ENCODE data around the gene CTSZ.
"Not testable (repeated sequence)": the region's sequence is repeated elsewhere in the genome, so short reads cannot be mapped to it uniquely, and the experiment has no call there.

The CTSZ gene

DNA sequence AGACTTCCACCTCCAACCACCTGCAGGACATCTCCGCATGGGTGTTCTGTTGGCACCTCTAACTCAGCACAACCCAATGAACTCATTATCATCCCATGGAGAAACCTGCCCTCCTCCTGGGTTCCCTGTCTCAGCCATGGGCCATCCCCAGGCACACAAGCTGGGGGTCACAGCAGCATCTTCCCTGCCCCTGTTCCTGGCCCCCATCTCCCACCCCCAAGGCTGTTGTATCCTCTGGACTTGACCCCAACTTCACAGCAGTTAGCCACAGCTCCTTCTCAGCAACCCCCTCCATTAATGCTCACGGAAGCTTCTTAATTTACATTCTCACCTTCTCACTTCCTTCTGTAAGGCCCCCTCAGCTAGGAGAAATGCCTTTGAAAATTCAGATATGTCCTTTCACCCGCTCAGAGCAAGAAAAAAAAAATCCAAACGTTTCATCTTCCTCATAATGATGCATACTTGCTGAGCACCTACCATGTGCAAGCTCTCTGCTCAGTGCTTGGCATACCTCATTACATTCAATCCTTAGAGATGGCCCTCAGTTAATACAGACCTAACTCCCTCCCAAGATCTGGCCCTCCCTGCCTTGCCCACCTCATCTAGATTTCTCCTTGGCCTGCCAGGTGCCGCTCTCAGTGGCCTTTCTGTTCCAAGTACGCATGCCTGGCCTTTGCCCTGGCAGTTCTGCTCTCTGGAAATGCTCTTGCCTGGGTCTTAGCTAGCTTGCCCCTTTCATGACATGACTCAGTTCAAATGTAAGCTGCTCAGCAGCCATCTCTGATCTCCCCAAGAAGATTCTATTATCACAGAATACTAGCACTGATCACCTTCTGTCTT lies 28.5 kb downstream of the CTSZ start:
- no peak for DNase-seq (ENCODE audit: low spot score)

DNA sequence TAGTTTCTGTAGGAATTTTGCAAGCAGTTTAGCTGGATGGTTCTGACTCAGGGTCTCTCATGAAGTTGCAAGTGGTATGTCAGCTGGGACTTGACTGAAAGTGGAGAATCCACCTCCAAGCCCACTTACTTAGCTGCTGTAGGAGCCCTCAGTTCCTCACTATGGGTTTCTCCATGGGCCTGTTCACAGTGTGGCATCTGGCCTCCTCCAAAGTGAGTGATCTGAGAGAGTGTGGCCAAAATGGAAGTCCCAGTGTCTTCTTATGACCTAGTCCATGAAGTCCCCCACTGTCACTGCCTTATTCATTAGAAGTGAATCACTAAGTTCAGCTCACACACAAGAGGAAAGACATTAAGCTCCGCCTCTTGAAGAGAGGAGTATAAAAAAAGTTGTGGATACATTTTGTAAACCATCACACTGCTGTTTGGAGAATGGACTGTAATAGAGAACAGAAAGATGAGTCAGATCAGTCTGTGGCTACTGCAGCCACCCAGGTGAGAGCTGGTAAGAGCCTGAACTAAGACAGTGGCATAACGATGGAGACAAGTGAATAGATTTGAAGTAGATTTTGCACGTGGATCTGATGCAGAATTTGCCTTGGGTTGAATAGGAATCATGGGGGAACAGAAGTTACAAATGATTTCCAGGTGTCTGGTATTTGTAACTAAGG lies 30.9 kb downstream of the CTSZ start:
- DNase-seq (ENCODE audit: low spot score) = peak; percentile 13

DNA sequence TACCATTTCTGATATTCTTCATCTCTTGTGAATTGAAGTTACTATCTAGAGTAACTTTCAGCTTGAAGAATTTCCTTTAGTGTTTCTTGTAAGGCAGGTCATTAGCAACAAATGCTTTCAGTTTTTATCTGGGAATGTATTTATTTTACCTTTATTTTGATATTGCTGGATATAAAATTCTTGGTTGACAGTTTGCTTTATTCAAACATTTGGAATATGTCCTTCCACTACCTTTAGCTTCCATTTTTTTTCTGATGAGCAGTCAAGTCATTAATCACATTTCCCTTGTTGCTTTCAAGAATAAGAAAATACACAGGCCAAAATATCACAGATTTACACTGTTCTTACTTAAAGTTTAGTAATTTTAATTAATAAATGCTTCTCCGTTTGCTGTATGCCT lies 31.7 kb downstream of the CTSZ start:
- DNase-seq (ENCODE audit: low spot score) = no peak

DNA sequence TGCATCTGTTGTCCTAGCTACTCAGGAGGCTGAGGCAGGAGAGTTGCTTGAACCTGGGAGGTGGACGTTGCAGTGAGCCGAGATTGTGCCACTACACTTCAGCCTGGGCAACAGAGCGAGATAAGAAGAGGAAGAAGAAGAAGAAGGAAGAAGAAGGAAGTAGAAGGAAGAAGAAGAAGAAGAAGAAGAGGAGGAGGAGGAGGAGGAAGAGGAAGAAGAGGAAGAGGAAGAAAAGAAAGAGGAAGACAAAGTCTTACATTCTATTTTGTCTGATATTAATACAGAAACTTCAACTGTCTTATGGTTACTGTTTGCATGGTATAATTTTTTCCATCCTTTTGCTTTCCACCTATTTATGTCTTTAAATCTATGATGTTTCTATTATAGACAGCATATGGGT lies 33.2 kb downstream of the CTSZ start:
- no peak for DNase-seq (ENCODE audit: low spot score)

DNA sequence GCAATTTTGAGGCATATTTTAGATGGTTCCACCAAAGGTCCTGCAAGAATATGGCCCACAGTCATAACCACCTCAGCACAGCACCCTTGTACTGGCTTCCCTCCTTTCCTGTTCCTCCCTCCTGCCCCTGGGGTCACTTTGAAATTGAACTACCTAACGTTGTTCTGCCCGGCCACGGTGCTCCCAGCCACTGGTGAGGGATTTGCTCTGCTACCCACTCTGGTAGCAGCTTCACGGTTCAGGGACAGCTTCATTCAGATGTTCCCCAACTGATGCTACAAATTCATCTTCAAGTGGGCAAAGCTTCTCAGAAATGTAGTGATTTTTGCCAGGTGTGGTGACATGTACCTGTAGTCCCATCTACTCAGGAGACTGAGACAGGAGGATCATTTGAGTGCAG lies 33.9 kb downstream of the CTSZ start:
- DNase-seq (ENCODE audit: low spot score) = peak; percentile 23

DNA sequence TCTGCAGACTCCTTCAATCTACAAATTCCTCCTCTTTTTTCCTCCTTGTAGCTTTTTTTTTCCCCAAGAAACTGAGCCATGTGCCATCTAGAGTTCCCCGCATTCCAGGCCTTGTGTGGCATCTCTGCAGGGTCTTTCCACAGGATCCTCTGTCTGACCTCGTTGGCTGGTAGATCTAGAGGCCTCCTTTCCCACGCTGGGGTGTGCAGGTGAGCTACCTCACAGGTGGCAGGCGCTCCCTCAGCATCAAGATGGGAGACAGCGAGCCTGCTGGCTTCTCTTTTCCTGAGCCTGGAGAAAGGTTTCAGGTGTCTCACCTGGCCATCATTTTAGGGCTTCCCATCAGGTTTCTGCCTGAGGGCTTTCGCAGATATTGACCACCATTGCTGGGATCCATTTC lies 35.6 kb downstream of the CTSZ start:
- DNase-seq (ENCODE audit: low spot score) = peak; percentile 17

DNA sequence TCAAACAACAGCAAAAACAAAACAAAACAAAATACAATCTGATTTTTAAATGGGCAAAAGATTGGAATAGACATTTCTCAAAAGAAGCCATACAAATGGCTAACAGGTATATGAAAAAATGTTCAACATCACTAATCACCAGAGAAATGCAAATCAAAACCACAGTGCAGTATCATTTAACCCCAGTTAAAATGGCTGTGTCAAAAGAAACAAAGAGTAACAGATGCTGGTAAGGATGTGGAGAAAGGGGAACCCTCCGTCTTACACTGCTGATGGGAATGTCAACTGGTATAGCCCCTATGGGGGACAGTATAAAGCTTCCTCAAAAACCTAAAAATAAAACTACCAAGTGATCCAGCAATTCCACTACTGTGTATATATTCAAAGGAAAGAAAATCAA lies 36.9 kb downstream of the CTSZ start:
- DNase-seq (ENCODE audit: low spot score) = no peak

DNA sequence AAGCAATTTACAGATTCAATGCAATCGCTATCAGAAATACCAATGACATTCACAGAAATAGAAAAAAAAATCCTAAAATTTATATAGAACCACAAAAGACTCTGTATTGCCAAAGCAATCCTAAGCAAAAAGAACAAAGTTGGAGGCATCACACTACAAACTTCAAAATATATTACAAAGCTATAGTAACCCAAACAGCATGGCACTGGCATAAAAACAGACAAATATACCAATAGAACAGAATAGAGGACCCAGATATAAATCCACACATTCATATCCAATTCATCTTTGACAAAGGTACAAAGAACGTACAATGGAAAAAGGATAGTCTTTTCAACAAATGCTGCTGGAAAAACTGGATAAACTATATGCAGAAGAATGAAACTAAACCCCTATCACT lies 37.6 kb downstream of the CTSZ start:
- no peak for DNase-seq (ENCODE audit: low spot score)

DNA sequence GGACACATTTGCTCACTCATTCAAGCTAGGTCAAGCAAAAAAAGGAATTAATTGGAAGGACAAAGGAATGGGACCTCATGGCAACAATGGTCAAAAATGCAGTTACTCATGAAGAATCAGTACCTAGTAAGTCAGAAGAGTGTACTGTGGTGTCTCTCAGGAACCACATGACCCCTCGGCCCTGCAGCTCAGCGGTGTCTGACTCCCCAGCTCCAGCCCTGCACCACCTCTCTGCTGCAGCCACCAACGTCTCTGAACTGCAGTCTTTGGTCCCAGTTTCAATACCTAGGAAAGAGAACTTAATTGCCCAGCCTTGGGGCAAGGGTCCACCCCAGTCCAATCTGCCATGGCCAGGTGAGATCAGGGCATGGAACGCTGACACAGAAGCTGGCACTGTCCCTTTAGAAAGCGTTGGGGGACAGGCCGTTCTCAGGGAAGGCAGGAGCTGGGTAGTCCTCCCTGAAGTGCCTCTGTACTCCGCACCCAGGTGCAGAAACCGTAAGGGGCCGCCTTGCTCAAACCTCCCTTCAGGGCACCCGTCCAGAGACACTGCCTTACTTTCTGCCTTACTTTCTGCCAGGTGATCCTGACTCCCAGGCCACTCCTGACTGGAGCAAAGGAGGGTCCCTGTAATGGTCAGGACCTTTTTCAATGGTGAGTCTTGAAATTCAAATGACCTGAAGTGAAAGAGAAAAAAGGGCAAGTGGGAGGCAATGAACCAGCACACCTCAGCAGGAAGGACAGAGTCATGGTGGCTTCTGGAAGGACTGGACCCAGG lies 39.2 kb downstream of the CTSZ start:
- DNase-seq (ENCODE audit: low spot score) = peak; percentile 37

DNA sequence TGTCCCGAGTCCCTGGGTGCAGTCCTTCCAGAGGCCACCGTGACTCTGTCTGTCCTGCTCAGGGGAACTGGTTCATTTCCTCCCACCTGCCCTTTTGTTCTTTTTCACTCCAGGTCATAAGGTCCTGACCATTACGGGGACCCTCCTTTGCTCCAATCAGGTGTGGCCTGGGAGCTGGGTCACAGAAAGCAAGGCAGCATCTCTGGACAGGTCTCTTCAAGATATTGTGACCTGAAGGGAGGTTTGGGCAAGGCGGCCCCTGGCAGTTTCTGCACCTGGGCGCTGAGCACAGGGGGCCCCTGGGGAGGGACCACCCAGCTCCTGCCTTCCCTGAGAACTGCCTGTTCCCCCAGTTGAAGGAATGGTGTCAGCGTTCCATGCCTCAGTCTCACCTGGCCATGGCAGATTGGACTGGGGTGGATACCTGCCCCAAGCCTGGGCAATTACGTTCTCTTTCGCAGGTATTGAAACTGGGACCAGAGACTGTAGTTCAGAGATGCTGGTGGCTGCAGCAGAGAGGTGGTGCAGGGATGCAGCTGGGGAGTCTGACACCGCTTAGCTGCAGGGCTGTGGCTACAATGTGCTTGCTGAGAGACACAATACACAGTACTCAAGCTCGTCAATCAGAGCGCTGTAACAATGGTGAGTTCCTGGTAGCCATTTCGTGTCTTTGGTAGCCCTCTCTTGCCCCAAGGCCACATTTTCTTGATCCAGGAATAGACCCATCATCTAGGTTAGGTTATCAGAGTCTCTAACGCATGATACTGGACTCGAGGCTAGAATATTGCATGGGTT lies 41.6 kb downstream of the CTSZ start:
- peak; percentile 39 for DNase-seq (ENCODE audit: low spot score)

DNA sequence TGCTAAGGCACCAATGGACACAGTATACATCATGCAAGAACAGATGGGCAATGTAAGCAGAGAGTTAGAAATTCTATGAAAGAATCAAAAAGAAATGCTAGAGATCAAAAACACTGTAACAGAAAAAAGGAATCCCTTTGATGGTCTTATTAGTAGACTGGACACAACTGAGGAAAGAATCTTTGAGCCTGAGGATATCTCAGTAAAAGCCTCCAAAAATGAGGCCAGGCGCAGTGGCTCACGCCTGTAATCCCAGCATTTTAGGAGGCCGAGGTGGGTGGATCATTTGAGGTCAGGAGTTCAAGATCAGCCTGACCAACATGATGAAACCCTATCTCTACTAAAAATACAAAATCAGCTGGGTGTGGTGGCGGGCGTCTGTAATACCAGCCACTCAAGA lies 43.1 kb downstream of the CTSZ start:
- DNase-seq (ENCODE audit: low spot score) = not testable (repeated sequence)

DNA sequence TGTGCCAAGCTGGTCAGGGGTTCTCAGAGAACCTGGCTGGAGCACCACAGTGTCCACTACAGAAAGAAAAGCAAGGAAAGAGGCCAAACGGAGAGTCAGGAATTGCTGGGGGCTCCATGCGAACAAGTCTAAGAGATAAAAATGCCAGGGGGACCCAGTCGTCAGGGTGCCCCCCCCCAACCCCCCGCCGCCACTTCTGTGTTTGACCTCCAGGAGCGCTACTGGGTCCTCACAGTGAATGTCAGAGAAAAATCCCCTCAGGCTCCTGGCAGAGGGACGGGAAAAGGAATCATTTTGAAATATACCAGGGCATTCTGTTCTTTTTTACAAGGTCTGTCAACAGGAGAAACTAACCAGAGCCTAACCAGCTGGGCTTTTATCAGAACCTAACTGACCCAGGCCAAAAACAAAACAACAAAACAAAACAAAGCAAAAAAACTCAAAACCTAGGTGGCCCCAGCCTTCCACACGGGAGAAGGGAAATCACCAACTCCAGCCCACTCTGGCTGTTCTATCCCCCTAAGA lies 43.9 kb downstream of the CTSZ start:
- DNase-seq (ENCODE audit: low spot score) = peak; percentile 42

DNA sequence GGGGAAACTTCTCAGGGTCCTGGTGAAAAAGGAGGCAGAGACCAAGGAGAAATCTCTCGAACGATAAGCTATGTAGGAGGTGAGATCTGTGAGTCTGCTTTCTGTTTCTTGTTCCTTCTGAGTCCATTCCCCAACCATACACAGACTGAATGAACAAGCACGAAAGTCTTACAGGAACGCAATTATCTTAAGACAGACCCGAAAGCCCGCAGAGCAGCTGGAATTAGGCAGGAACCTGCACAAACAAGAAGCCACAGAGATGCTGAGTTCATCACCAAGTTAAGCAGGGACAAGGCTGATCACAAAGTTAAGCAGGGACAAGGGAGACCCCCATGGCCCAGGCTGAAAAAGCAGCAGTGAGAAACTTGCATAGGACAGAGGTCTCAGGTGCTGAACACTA lies 47.4 kb downstream of the CTSZ start:
- no peak for DNase-seq (ENCODE audit: low spot score)

DNA sequence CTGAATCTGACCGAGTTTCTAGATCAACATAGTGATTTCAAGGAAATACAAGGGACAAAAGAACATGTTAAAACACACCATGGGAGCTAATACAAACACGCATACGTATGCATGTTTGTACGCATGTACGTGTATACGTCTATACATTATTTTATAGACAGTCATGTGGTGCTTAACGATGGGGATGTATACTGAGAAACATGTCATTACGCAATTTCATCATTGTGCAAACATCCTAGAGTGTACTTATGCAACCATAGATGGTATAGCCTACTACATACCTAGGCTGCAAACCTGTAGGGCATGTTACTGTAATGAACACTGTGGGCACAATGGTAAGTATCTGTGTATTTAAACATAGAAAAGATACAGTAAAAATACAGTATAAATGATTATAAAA lies 51.0 kb downstream of the CTSZ start:
- no peak for DNase-seq (ENCODE audit: low spot score)

DNA sequence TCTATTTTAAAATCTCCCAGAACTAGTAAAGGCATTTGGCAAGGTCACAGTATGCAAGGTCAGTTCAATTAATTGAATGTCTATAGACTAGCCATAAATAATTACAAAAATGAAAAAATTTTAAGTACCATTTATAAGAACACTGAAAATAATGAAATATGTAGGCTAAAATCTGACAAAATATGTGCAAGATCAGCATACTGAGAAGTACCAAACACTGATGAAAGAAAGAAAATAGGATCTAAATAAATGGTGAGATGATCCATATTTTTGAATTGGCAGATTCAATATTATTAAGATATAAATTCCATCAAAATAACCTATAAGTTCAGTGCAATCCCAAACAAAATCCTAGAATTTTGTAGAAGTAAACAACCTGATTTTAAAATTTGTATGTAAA lies 54.0 kb downstream of the CTSZ start:
- DNase-seq (ENCODE audit: low spot score) = no peak

DNA sequence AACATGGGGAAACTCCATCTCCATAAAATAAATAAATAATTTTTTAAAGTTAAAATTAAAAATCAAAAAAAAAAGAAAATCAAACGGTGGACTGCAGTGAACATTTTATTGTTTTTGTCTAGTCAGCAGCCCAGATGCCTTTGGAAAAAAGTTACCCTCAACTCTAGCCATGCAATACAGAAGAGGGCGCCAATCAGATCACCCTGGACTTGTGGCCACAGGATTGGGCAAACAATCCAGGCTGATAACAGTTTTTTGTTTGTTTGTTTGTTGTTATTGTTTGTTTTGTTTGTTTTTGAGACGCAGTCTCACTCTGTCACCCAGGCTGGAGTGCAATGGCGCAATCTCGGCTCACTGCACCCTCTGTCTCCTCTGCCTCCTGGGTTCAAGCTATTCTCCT lies 56.5 kb downstream of the CTSZ start:
- DNase-seq (ENCODE audit: low spot score) = no peak

DNA sequence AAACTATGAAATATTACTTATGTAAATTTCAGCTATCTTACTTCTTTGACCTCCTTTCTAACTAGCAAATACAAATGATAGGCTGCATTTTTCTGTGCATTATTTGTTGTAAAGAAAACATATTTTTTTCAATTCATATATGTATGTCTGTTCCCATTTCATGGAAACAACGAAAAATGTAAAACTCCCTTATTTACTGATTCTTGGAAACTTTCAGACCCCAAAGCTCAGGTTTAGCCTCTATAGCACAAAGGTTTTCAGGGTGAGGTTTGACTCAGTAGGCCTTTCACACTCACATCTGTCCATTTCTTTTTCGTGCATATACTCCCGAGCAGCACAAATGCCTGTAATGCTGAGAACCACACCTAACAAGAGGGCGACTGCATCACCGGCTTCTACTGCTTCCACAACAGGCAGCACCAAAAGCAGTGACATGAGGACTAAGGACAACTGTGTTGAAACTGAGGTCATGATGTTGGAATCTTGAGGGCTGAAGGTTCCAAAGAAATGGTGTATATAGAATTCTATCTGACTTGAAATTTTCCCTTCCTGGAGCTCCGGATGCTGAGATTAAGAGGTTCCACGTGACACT lies 59.2 kb downstream of the CTSZ start:
- not testable (repeated sequence) for DNase-seq (ENCODE audit: low spot score)

DNA sequence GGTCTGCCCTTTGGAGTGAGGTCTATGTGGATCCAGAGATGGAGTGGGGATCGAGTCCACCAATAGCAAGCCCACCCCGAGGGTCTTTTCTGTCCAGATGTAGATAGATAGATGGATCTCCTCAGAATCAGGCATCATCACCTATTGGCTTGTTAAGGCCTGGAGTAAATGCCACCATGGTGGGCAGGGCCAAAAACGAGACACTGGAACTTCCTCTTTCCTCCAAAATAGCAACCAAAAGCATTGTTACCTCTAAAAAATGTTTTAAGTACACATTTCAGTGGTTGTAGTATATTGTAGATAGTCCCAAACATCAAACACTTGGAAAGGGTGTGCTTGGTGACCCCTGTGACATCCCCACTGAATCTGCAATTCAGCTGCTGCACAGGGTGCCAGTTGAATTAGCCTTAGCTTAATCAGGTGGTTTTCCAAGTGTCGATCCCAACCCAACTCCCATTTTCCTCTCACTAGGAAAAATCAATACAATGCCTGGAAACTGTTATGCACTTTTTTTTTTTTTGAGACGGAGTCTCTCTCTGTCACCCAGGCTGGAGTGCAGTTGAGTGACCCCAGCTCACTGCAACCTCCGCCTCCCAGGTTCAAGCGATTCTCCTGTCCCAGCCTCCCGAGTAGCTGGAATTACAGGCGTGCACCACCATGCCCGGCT lies 61.0 kb downstream of the CTSZ start:
- no peak for DNase-seq (ENCODE audit: low spot score)
